GM10248 (cell line): ENCODE data around the gene ADAMTS5.

Experiments used
- CTCF ChIA-PET: fragments of 300-600 bp; sonication (Branson Sonifier 250); formaldehyde crosslinking; extraction: SDS; loops from one replicate; lab custom pipeline; 2021; ENCODE audit warnings: antibody characterized with exemption; lab: Yijun Ruan, JAX
- POLR2A ChIA-PET: fragments of 350-650 bp; sonication (Branson Sonifier 250); formaldehyde crosslinking; extraction: SDS; loops from one replicate; lab custom pipeline; 2020; ENCODE audit warnings: antibody characterized with exemption; lab: Yijun Ruan, JAX
- DNase-seq: peaks from one replicate; pipeline ENCODE4 v3.0.0; 2012; ENCODE audit errors: extremely low spot score
- CTCF ChIP-seq: IDR thresholded peaks from 2 replicates; pipeline ENCODE4 v1.5.1; 2012; ENCODE audit warnings: mild to moderate bottlenecking, low read depth; ENCODE audit errors: extremely low read depth, missing control alignments, control extremely low read depth

Gene ADAMTS5

GRCh38 chr21:26888256-26888655 is 78.6 kb downstream of the ADAMTS5 start:
- ChIA-PET POLR2A (no interaction called here), CTCF (interaction anchor here (1.5 kb wide), 1 partner anchor 15 kb away, joined by 4 read pairs; no protein-coding TSS in a partner anchor)
- no peak for DNase-seq
- TF ChIP-seq CTCF: no peak

- no peak for DNase-seq
- no peak for TF ChIP-seq CTCF
- CTCF ChIA-PET: no interaction called here
- POLR2A ChIA-PET: no interaction called here
Observed at GRCh38 chr21:26887251-26887650, 79.6 kb downstream of the ADAMTS5 start.

GRCh38 chr21:26884436-26884835 is 82.5 kb downstream of the ADAMTS5 start:
- ChIA-PET CTCF (interaction anchor here (0.7 kb wide), 1 partner anchor 816 kb away, joined by 3 read pairs; no protein-coding TSS in a partner anchor), POLR2A (no interaction called here)
- DNase-seq: no peak
- TF ChIP-seq CTCF: no peak

GRCh38 chr21:26883768-26884167 is 83.1 kb downstream of the ADAMTS5 start:
- no peak for TF ChIP-seq CTCF
- CTCF ChIA-PET: no interaction called here
- POLR2A ChIA-PET: no interaction called here
- no peak for DNase-seq

- DNase-seq: no peak
- no peak for TF ChIP-seq CTCF
- ChIA-PET POLR2A (no interaction called here), CTCF (no interaction called here)
Observed at GRCh38 chr21:26881504-26882228, 85.2 kb downstream of the ADAMTS5 start.

DNA sequence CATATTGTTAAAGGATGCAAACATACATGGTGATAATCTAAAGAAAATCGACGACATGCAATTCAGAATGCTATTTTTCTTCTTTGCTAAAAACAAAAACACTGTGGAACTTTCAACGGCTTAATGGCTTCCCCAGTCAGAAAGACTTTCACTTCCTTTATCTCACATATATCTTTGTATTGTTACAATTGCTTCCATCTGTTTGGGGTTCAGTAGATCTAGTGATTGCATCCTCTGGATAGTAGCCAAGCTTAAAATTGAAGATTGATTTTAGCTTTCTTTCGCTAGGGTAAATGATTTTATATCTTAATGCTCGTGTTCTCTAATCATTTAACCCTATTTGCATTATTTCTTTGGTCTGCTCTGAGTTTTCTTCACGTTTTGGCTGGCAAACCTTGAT is 89.9 kb downstream of the ADAMTS5 start:
- no peak for DNase-seq
- POLR2A ChIA-PET: no interaction called here
- CTCF ChIA-PET: no interaction called here
- no peak for TF ChIP-seq CTCF
